Epidermal melanocyte (primary cell): Measurements from ENCODE around the gene CIITA.
"Not testable (repeated sequence)": the region's sequence is repeated elsewhere in the genome, so short reads cannot be mapped to it uniquely, and the experiment has no call there.

Source experiments
- DNase-seq: peaks from one replicate; pipeline ENCODE4 v3.0.0; 2011; ENCODE audit warnings: low spot score; ENCODE audit not compliant: insufficient read length

CIITA gene

GRCh38 chr16:10949424-10949970 lies 72.5 kb downstream of the CIITA start:
- DNase-seq: no peak

- no peak for DNase-seq
Observed at GRCh38 chr16:10950393-10950792, 73.4 kb downstream of the CIITA start.

- no peak for DNase-seq
Observed at GRCh38 chr16:10951026-10951425, 74.0 kb downstream of the CIITA start.

- DNase-seq: no peak
Observed at GRCh38 chr16:10954903-10955302, 77.9 kb downstream of the CIITA start.

- no peak for DNase-seq
Observed at GRCh38 chr16:10957771-10958482, 80.9 kb downstream of the CIITA start.

- no peak for DNase-seq
Observed at GRCh38 chr16:10959161-10959560, 82.2 kb downstream of the CIITA start.

- DNase-seq: no peak
Observed at GRCh38 chr16:10961231-10961630, 84.2 kb downstream of the CIITA start.

GRCh38 chr16:10964039-10964890 lies 87.3 kb downstream of the CIITA start:
- peak; percentile 91 for DNase-seq

- no peak for DNase-seq
Observed at GRCh38 chr16:10964891-10965326, 87.9 kb downstream of the CIITA start.

GRCh38 chr16:10965440-10966061 lies 88.5 kb downstream of the CIITA start:
- no peak for DNase-seq

GRCh38 chr16:10966129-10966528 lies 89.1 kb downstream of the CIITA start:
- no peak for DNase-seq

GRCh38 chr16:10966559-10966958 lies 89.6 kb downstream of the CIITA start:
- DNase-seq: not testable (repeated sequence)

- no peak for DNase-seq
Observed at GRCh38 chr16:10967986-10968385, 91.0 kb downstream of the CIITA start.

- DNase-seq: no peak
Observed at GRCh38 chr16:10968498-10968897, 91.5 kb downstream of the CIITA start.

- DNase-seq: no peak
Observed at GRCh38 chr16:10969615-10970014, 92.6 kb downstream of the CIITA start.

- DNase-seq: no peak
Observed at GRCh38 chr16:10970065-10970464, 93.1 kb downstream of the CIITA start.

GRCh38 chr16:10971560-10971961 lies 94.6 kb downstream of the CIITA start:
- peak; percentile 90 for DNase-seq

GRCh38 chr16:10972108-10972818 lies 95.3 kb downstream of the CIITA start:
- DNase-seq: no peak

- DNase-seq: no peak
Observed at GRCh38 chr16:10972819-10973464, 95.9 kb downstream of the CIITA start.

- DNase-seq: no peak
Observed at GRCh38 chr16:10976634-10977033, 99.6 kb downstream of the CIITA start.

- no peak for DNase-seq
Observed at GRCh38 chr16:10978124-10978523, 101.1 kb downstream of the CIITA start.
